A673 (cell line): Measurements from ENCODE around the gene LRRIQ3.

ENCODE experiments used
- CTCF ChIP-seq: fragments of 300-800, 200-600 bp; sonication (generic); conservative IDR thresholded peaks from 2 replicates; pipeline ENCODE4 v1.5.1; 2017; ENCODE audit warnings: low read depth, mild to moderate bottlenecking, antibody characterized with exemption, low read length, moderate library complexity, mixed read lengths
- EZH2 ChIP-seq: fragments of 200-600 bp; sonication (generic); IDR thresholded peaks from 2 replicates; pipeline ENCODE4 v1.6.1; 2017; ENCODE audit warnings: borderline replicate concordance, low read depth, mild to moderate bottlenecking, mixed read lengths, antibody characterized with exemption, low read length; ENCODE audit not compliant: poor library complexity, severe bottlenecking

- no peak for TF ChIP-seq CTCF
- TF ChIP-seq EZH2, result no peak
Observed at GRCh38 chr1:73979684-73980083, 218.3 kb downstream of the LRRIQ3 start.
